Endothelial cell of umbilical vein (primary cell): ENCODE results near the gene GAB2. TPM values are rescaled to one million over a fixed set of nuclear protein-coding genes. Genes with fewer than 3 reads are reported as not detected.

Source experiments
- BruUV-seq: library from RNA; stranded (reverse); fragments of 400-500 nt; replicated peaks from 2 replicates; lab custom pipeline; 2021; lab: Mats Ljungman, UMichigan
- CTCF ChIA-PET: fragments of 300-600, 350-600 bp; sonication (Branson Sonifier 250); formaldehyde crosslinking; loops from one replicate; lab custom pipeline; 2021; ENCODE audit warnings: antibody characterized with exemption, inconsistent platforms; lab: Charles Lee
- POLR2A ChIA-PET: fragments of 300-600, 350-600 bp; sonication (Branson Sonifier 250); formaldehyde crosslinking; loops from one replicate; lab custom pipeline; 2021; ENCODE audit warnings: antibody characterized with exemption, inconsistent platforms; lab: Charles Lee
- DNase-seq: peaks from one replicate; pipeline ENCODE4 v3.0.0-alpha.2; 2011; ENCODE audit warnings: low read depth, low spot score
- FAIRE-seq: peaks from 2 replicates; lab custom pipeline; 2011; peaks lifted over from hg19 to GRCh38; lab: Jason Lieb, UNC
- H2AFZ ChIP-seq: 2 replicates; pipeline ENCODE4 v1.6.0; 2012; ENCODE audit warnings: low read depth, low read length, control low read depth, inconsistent platforms
- H3K27ac ChIP-seq: 2 replicates; pipeline ENCODE4 v1.5.1; 2011; ENCODE audit warnings: low read depth, mild to moderate bottlenecking, control low read depth, low read length, moderate library complexity; ENCODE audit not compliant: insufficient read depth
- H3K27me3 ChIP-seq, 2 experiments: 2 replicates each; pipeline versions ENCODE4 v1.6.0 to v1.6.1; 2011; ENCODE audit warnings: low read length in 2 of 2, mixed read lengths in 1 of 2; ENCODE audit not compliant: control insufficient read depth in 2 of 2, insufficient read depth in 2 of 2
- H3K36me3 ChIP-seq, 2 experiments: 2 replicates in 1 of 2; 3 replicates in 1 of 2; pipeline ENCODE4 v1.5.1; 2011; ENCODE audit warnings: low read length in 2 of 2, mild to moderate bottlenecking in 1 of 2, moderate library complexity in 1 of 2; ENCODE audit not compliant: control insufficient read depth in 2 of 2, insufficient read depth in 2 of 2; ENCODE audit errors: extremely low read depth in 1 of 2
- H3K4me1 ChIP-seq: 3 replicates; pipeline ENCODE4 v1.5.1; 2011; ENCODE audit warnings: mild to moderate bottlenecking, low read length; ENCODE audit not compliant: control insufficient read depth, insufficient read depth; ENCODE audit errors: extremely low read depth
- H3K4me2 ChIP-seq: 2 replicates; pipeline ENCODE4 v1.6.1; 2011; ENCODE audit warnings: low read length, control low read depth, mixed read lengths; ENCODE audit not compliant: insufficient read depth
- H3K4me3 ChIP-seq, 3 experiments: fragments of 200-600 bp in 1 of 3; sonication (generic), shearing (Covaris generic) in 1 of 3; replicated peaks in 1 of 3; 2 replicates each; pipeline ENCODE4 v1.5.1; 2011 to 2016; ENCODE audit warnings: control low read depth in 3 of 3, low read length in 3 of 3, mild to moderate bottlenecking in 2 of 3, inconsistent platforms in 1 of 3, low read depth in 1 of 3, moderate library complexity in 1 of 3; ENCODE audit not compliant: insufficient read depth in 1 of 3
- H3K79me2 ChIP-seq: 2 replicates; pipeline ENCODE4 v1.6.0; 2012; ENCODE audit warnings: low read length, inconsistent platforms; ENCODE audit not compliant: control insufficient read depth, insufficient read depth
- H3K9ac ChIP-seq: replicated peaks from 2 replicates; pipeline ENCODE3; 2011; ENCODE audit warnings: low read length, control low read depth; ENCODE audit not compliant: insufficient read depth; ENCODE audit errors: extremely low read depth
- H3K9me1 ChIP-seq: replicated peaks from 3 replicates; pipeline ENCODE4 v1.6.0; 2011; ENCODE audit warnings: mild to moderate bottlenecking, low read length; ENCODE audit not compliant: control insufficient read depth, insufficient read depth; ENCODE audit errors: extremely low read depth
- H3K9me3 ChIP-seq: replicated peaks from 2 replicates; pipeline ENCODE4 v1.5.1; 2012; ENCODE audit warnings: low read length, inconsistent platforms; ENCODE audit not compliant: control insufficient read depth, insufficient read depth
- H4K20me1 ChIP-seq: replicated peaks from 2 replicates; pipeline ENCODE3; 2011; ENCODE audit warnings: mild to moderate bottlenecking, low read length; ENCODE audit not compliant: control insufficient read depth, insufficient read depth; ENCODE audit errors: extremely low read depth
- EZH2 ChIP-seq: IDR thresholded peaks from 2 replicates; pipeline ENCODE4 v1.6.1; 2012; ENCODE audit warnings: borderline replicate concordance, low read depth, mild to moderate bottlenecking, moderate library complexity, low read length, inconsistent platforms; ENCODE audit not compliant: severe bottlenecking
- FOS ChIP-seq: IDR thresholded peaks from 2 replicates; pipeline ENCODE4 v1.6.1; 2011; ENCODE audit warnings: mild to moderate bottlenecking, low read length, moderate library complexity, borderline replicate concordance; ENCODE audit not compliant: insufficient read depth
- GATA2 ChIP-seq: IDR thresholded peaks from 2 replicates; pipeline ENCODE4 v1.7.0; 2011; ENCODE audit warnings: low read depth, mild to moderate bottlenecking, moderate library complexity, mixed read lengths, low read length; ENCODE audit not compliant: insufficient read length, insufficient read depth
- JUN ChIP-seq: IDR thresholded peaks from 2 replicates; pipeline ENCODE4 v1.6.1; 2011; ENCODE audit warnings: borderline replicate concordance, low read depth; ENCODE audit not compliant: insufficient read length, insufficient read depth
- MAX ChIP-seq: IDR thresholded peaks from 2 replicates; pipeline ENCODE4 v1.6.1; 2011; ENCODE audit not compliant: insufficient read depth, insufficient read length
- MYC ChIP-seq: IDR thresholded peaks from one replicate; pipeline ENCODE4 v1.6.1; 2011; ENCODE audit warnings: mild to moderate bottlenecking, low read depth, low read length
- POLR2A ChIP-seq: IDR thresholded peaks from 2 replicates; pipeline ENCODE4 v1.6.1; 2012; ENCODE audit warnings: low read depth, mild to moderate bottlenecking, control low read depth, low read length
- POLR2AphosphoS5 ChIP-seq: IDR thresholded peaks from 2 replicates; pipeline ENCODE4 v1.6.1; 2012; ENCODE audit warnings: low read depth, mild to moderate bottlenecking, control low read depth, low read length, moderate library complexity; ENCODE audit not compliant: insufficient read depth
- dilution Hi-C: fragments of 300-500 bp; cut with MboI; formaldehyde crosslinking; loops from one replicate; pipeline ENCODE4 v1.15.0; 2019; ENCODE audit warnings: low sequenced_read_pairs; ENCODE audit not compliant: extremely low pct_ligation_motif_present
- intact Hi-C: fragments of 100-400 bp; cut with micrococcal nuclease; formaldehyde crosslinking; loops from one replicate; pipeline ENCODE4 v1.10.0; 2022
- polyA plus RNA-seq, 4 experiments: library from polyadenylated mRNA; depleted of rRNA in 3 of 4; stranded (reverse) in 3 of 4; unstranded in 1 of 4; fragments of >200 nt; gene quantifications; 2 replicates each; pipeline versions ENCODE4 v1.2.1 to v1.2.3, GENCODE V29; 2011 to 2012; ENCODE audit warnings: missing spikeins in 1 of 4
- total RNA-seq: library from RNA; stranded (reverse); gene quantifications from 2 replicates; pipeline ENCODE4 v1.2.3, GENCODE V29; 2021
- TF ChIP-seq, protein P1 (sequence below), 2 donors: IDR thresholded peaks; 1 replicate in 1 of 2; 2 replicates in 1 of 2; pipeline ENCODE4 v1.5.1; 2011; ENCODE audit warnings: low read length in 2 of 2, mild to moderate bottlenecking in 2 of 2, moderate library complexity in 2 of 2, control low read depth in 1 of 2, inconsistent platforms in 1 of 2, low read depth in 1 of 2; ENCODE audit not compliant: insufficient read depth in 1 of 2; ENCODE audit errors: extremely low read depth in 1 of 2

GAB2 gene
- total and polyA plus RNA-seq, 2 donors (not counting 3 experiments of a cell fraction or from before 2014, with no cell fraction given): 19.6 to 39.6 TPM

- BruUV-seq: no TSS peak
- Histone ChIP-seq H3K4me3 (no peak overlapping the region), H3K79me2 (peaks cover 76% of the 10 kb centered on the region), H3K9ac (no peak overlapping the region), H2AFZ (no peak overlapping the region), H3K27me3 (no peaks in the 10 kb centered on the region), H3K9me3 (no peaks in the 10 kb centered on the region), H3K9me1 (no peaks in the 10 kb centered on the region), H4K20me1 (peaks cover 7% of the 10 kb centered on the region), H3K4me1 (peaks cover 24% of the 10 kb centered on the region), H3K4me2 (peak overlapping the region; percentile 28), H3K27ac (peak overlapping the region; percentile 2), H3K36me3 (no peaks in the 10 kb centered on the region)
- intact Hi-C loops (no loop called here), dilution Hi-C loops (no loop called here)
- peak; percentile 52 for DNase-seq
- POLR2A ChIA-PET: no interaction called here
- CTCF ChIA-PET: interaction anchor here (1.2 to 1.5 kb wide), 2 partner anchors 12 to 220 kb away, joined by 4 to 5 read pairs; no protein-coding TSS in a partner anchor
- peak; percentile 58 for FAIRE-seq
- TF ChIP-seq FOS (peak; percentile 55), JUN (no peak)
Observed at GRCh38 chr11:78344094-78344493, 73.5 kb downstream of the GAB2 start.

- FAIRE-seq: no peak
- no TSS peak for BruUV-seq
Observed at GRCh38 chr11:78343303-78343702, 74.3 kb downstream of the GAB2 start.

More at GRCh38 chr11:78343303-78343702, 74.3 kb downstream of the GAB2 start:
- Histone ChIP-seq H3K4me3 (no peak overlapping the region), H3K9ac (no peak overlapping the region), H2AFZ (no peak overlapping the region), H3K9me1 (no peaks in the 10 kb centered on the region), H3K79me2 (peaks cover 74% of the 10 kb centered on the region), H3K4me2 (no peak overlapping the region), H3K9me3 (no peaks in the 10 kb centered on the region), H3K4me1 (peaks cover 17% of the 10 kb centered on the region), H4K20me1 (peaks cover 6% of the 10 kb centered on the region), H3K27me3 (no peaks in the 10 kb centered on the region), H3K36me3 (no peaks in the 10 kb centered on the region), H3K27ac (no peak overlapping the region)
- no peak for DNase-seq
- intact Hi-C loops (no loop called here), dilution Hi-C loops (no loop called here)
- ChIA-PET CTCF (no interaction called here), POLR2A (no interaction called here)
- TF ChIP-seq POLR2AphosphoS5 (no peak), GATA2 (no peak), MAX (no peak), EZH2 (no peak), FOS (no peak), POLR2A (no peak), MYC (no peak), JUN (no peak)
- TF ChIP-seq, protein P1, sequence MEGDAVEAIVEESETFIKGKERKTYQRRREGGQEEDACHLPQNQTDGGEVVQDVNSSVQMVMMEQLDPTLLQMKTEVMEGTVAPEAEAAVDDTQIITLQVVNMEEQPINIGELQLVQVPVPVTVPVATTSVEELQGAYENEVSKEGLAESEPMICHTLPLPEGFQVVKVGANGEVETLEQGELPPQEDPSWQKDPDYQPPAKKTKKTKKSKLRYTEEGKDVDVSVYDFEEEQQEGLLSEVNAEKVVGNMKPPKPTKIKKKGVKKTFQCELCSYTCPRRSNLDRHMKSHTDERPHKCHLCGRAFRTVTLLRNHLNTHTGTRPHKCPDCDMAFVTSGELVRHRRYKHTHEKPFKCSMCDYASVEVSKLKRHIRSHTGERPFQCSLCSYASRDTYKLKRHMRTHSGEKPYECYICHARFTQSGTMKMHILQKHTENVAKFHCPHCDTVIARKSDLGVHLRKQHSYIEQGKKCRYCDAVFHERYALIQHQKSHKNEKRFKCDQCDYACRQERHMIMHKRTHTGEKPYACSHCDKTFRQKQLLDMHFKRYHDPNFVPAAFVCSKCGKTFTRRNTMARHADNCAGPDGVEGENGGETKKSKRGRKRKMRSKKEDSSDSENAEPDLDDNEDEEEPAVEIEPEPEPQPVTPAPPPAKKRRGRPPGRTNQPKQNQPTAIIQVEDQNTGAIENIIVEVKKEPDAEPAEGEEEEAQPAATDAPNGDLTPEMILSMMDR (IDR thresholded peaks at IDR 0.05; ENCODE audit: extremely low read depth in 1 of 2, insufficient read depth in 1 of 2, low read depth in 1 of 2, low read length in 2 of 2): no peak
